ENCODE data around the gene OR6M1. TPM values are rescaled to one million over a fixed set of nuclear protein-coding genes. Genes with fewer than 3 reads are reported as not detected.

The OR6M1 gene
- total and polyA plus RNA-seq, 2 donors (not counting 3 experiments of a cell fraction or from before 2014, with no cell fraction given): not detected

DNA sequence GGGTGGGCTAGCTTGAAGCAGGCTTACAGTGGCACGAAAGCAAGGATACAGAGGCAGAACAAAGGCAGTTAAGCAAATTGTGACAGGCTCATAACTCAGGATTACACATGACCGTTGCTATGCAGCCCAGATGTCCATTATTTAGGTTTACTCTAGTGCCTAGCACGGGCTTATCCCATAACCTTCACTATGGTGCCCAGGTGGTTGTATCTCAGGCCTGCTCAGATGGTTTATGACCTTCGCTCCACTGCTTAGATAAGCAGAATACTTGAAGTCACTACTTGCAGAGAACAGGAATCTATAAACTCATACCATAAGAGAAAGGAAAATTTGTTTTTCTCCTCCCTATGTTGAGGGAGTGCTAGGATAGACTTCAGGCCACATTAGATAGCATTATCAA lies 9.0 kb downstream of the OR6M1 start:
- DNase-seq (ENCODE audit: low read depth, low spot score): no peak
- no peak overlapping the region for H3K9ac ChIP-seq (replicated peaks; ENCODE audit: extremely low read depth, insufficient read depth, low read length)
- no peak overlapping the region for H3K4me3 ChIP-seq (replicated peaks in 1 of 3; ENCODE audit: insufficient read depth in 1 of 3, low read depth in 1 of 3, low read length in 3 of 3)
- H3K9me1 ChIP-seq (replicated peaks; ENCODE audit: control insufficient read depth, extremely low read depth, insufficient read depth, low read length): no peaks in the 10 kb centered on the region
- H2AFZ ChIP-seq (ENCODE audit: low read depth, low read length): no peak overlapping the region
- intact Hi-C loops (cut with micrococcal nuclease) (no loop called here), dilution Hi-C loops (cut with MboI; ENCODE audit: extremely low pct_ligation_motif_present, low sequenced_read_pairs) (no loop called here)
- H3K9me3 ChIP-seq (replicated peaks; ENCODE audit: control insufficient read depth, insufficient read depth, low read length): no peaks in the 10 kb centered on the region
- ChIA-PET POLR2A (no interaction called here), CTCF (no interaction called here)
- no TSS peak for BruUV-seq (replicated peaks)
- H3K79me2 ChIP-seq (ENCODE audit: control insufficient read depth, insufficient read depth, low read length): no peaks in the 10 kb centered on the region
- no peaks in the 10 kb centered on the region for H3K4me1 ChIP-seq (ENCODE audit: control insufficient read depth, extremely low read depth, insufficient read depth, low read length)
- H3K4me2 ChIP-seq (ENCODE audit: insufficient read depth, low read length): no peak overlapping the region
- no peaks in the 10 kb centered on the region for H3K27me3 ChIP-seq (ENCODE audit: control insufficient read depth in 2 of 2, insufficient read depth in 2 of 2, low read length in 2 of 2)
- no peak for FAIRE-seq
- no peaks in the 10 kb centered on the region for H4K20me1 ChIP-seq (replicated peaks; ENCODE audit: control insufficient read depth, extremely low read depth, insufficient read depth, low read length)
- no peaks in the 10 kb centered on the region for H3K36me3 ChIP-seq (ENCODE audit: control insufficient read depth in 2 of 2, extremely low read depth in 1 of 2, insufficient read depth in 2 of 2, low read length in 2 of 2)
- no peak overlapping the region for H3K27ac ChIP-seq (ENCODE audit: insufficient read depth, low read depth, low read length)
- no peak for TF ChIP-seq POLR2AphosphoS5 (IDR thresholded peaks at IDR 0.05; ENCODE audit: insufficient read depth, low read depth, low read length)
- TF ChIP-seq FOS (IDR thresholded peaks at IDR 0.05; ENCODE audit: borderline replicate concordance, insufficient read depth, low read length): no peak
- TF ChIP-seq GATA2 (IDR thresholded peaks at IDR 0.05; ENCODE audit: insufficient read depth, insufficient read length, low read depth, low read length): no peak
- TF ChIP-seq, protein P1, sequence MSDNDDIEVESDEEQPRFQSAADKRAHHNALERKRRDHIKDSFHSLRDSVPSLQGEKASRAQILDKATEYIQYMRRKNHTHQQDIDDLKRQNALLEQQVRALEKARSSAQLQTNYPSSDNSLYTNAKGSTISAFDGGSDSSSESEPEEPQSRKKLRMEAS (IDR thresholded peaks at IDR 0.05; ENCODE audit: insufficient read depth, insufficient read length): no peak
- TF ChIP-seq, protein P2, sequence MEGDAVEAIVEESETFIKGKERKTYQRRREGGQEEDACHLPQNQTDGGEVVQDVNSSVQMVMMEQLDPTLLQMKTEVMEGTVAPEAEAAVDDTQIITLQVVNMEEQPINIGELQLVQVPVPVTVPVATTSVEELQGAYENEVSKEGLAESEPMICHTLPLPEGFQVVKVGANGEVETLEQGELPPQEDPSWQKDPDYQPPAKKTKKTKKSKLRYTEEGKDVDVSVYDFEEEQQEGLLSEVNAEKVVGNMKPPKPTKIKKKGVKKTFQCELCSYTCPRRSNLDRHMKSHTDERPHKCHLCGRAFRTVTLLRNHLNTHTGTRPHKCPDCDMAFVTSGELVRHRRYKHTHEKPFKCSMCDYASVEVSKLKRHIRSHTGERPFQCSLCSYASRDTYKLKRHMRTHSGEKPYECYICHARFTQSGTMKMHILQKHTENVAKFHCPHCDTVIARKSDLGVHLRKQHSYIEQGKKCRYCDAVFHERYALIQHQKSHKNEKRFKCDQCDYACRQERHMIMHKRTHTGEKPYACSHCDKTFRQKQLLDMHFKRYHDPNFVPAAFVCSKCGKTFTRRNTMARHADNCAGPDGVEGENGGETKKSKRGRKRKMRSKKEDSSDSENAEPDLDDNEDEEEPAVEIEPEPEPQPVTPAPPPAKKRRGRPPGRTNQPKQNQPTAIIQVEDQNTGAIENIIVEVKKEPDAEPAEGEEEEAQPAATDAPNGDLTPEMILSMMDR (IDR thresholded peaks at IDR 0.05; ENCODE audit: extremely low read depth in 1 of 2, insufficient read depth in 1 of 2, low read depth in 1 of 2, low read length in 2 of 2): no peak
- no peak for TF ChIP-seq EZH2 (IDR thresholded peaks at IDR 0.05; ENCODE audit: borderline replicate concordance, low read depth, low read length, severe bottlenecking)
- no peak for TF ChIP-seq POLR2A (IDR thresholded peaks at IDR 0.05; ENCODE audit: low read depth, low read length)
- TF ChIP-seq MYC (IDR thresholded peaks at IDR 0.05; ENCODE audit: low read depth, low read length): no peak
- TF ChIP-seq JUN (IDR thresholded peaks at IDR 0.05; ENCODE audit: borderline replicate concordance, insufficient read depth, insufficient read length, low read depth): no peak
